Effector memory CD8-positive, alpha-beta T cell (primary cell): Measurements from ENCODE around the gene NFILZ.
A peak's percentile ranks its signal among the peaks of the same experiment; 100 is the strongest.

Source experiments
- ATAC-seq: fragments of 150-1000 bp; cut with Tn5 transposase; replicated peaks from 2 replicates; pipeline ENCODE4 v1.10.0; 2021; ENCODE audit warnings: mild to moderate bottlenecking, moderate library complexity
- DNase-seq, 3 experiments: peaks; one replicate each; pipeline ENCODE4 v3.0.0; 2021
- H3K27ac Mint-ChIP-seq, 2 donors: one replicate each; pipeline ENCODE4 v1.8.0; 2022; ENCODE audit warnings: mild to moderate bottlenecking in 2 of 2, mixed read lengths in 2 of 2, moderate library complexity in 2 of 2
- H3K27me3 Mint-ChIP-seq, 2 donors: one replicate each; pipeline ENCODE4 v1.8.0; 2022; ENCODE audit warnings: mixed read lengths in 2 of 2
- H3K36me3 Mint-ChIP-seq: one replicate; pipeline ENCODE4 v1.8.0; 2022; ENCODE audit warnings: mild to moderate bottlenecking, moderate library complexity, mixed read lengths; ENCODE audit not compliant: insufficient read depth
- H3K4me1 Mint-ChIP-seq, 2 donors: one replicate each; pipeline ENCODE4 v1.8.0; 2022; ENCODE audit warnings: low read depth in 2 of 2, mixed read lengths in 2 of 2
- H3K4me3 Mint-ChIP-seq, 2 donors: one replicate each; pipeline ENCODE4 v1.8.0; 2022; ENCODE audit warnings: mild to moderate bottlenecking in 2 of 2, mixed read lengths in 2 of 2, moderate library complexity in 2 of 2
- H3K9me3 Mint-ChIP-seq, 2 donors: one replicate each; pipeline ENCODE4 v1.8.0; 2022; ENCODE audit warnings: mixed read lengths in 2 of 2

The NFILZ gene

GRCh38 chr19:8663920-8664670 lies 33.7 kb downstream of the NFILZ start:
- H3K4me3 Mint-ChIP-seq: peak overlapping the region; percentile 54 to 64
- no peak for DNase-seq

GRCh38 chr19:8664671-8665057 lies 34.2 kb downstream of the NFILZ start:
- no peaks in the 10 kb centered on the region for H3K9me3 Mint-ChIP-seq
- peak overlapping the region; percentile 52 to 83 for H3K27ac Mint-ChIP-seq
- DNase-seq (no peak), ATAC-seq (no peak)
- no peaks in the 10 kb centered on the region for H3K27me3 Mint-ChIP-seq
- H3K36me3 Mint-ChIP-seq: peaks cover 6% of the 10 kb centered on the region
- H3K4me3 Mint-ChIP-seq: peak overlapping the region; percentile 17 to 54
- H3K4me1 Mint-ChIP-seq: peaks cover 32 to 47% of the 10 kb centered on the region in 2 donors

More at GRCh38 chr19:8663920-8664670, 33.7 kb downstream of the NFILZ start:
- Mint-ChIP-seq H3K36me3 (peaks cover 6% of the 10 kb centered on the region), H3K9me3 (no peaks in the 10 kb centered on the region), H3K4me1 (peaks cover 28 to 47% of the 10 kb centered on the region in 2 donors), H3K27me3 (no peaks in the 10 kb centered on the region), H3K27ac (peak overlapping the region; percentile 68 to 83)
- peak; percentile 58 for ATAC-seq

- H3K27me3 Mint-ChIP-seq: no peaks in the 10 kb centered on the region
- H3K36me3 Mint-ChIP-seq: peaks cover 6% of the 10 kb centered on the region
- peak overlapping the region; percentile 26 to 65 for H3K4me3 Mint-ChIP-seq
- peak overlapping the region; percentile 52 to 83 for H3K27ac Mint-ChIP-seq
- H3K9me3 Mint-ChIP-seq: no peaks in the 10 kb centered on the region
- DNase-seq (no peak), ATAC-seq (peak; percentile 46)
- H3K4me1 Mint-ChIP-seq: peaks cover 35 to 47% of the 10 kb centered on the region in 2 donors
Measured at GRCh38 chr19:8665468-8666213, 35.2 kb downstream of the NFILZ start.

GRCh38 chr19:8666814-8667405 lies 36.5 kb downstream of the NFILZ start:
- peak overlapping the region; percentile 26 to 65 for H3K4me3 Mint-ChIP-seq
- H3K27me3 Mint-ChIP-seq: no peaks in the 10 kb centered on the region
- peak overlapping the region; percentile 4 to 66 for H3K27ac Mint-ChIP-seq
- ATAC-seq (no peak), DNase-seq (no peak)
- H3K4me1 Mint-ChIP-seq: peaks cover 43 to 51% of the 10 kb centered on the region in 2 donors
- H3K36me3 Mint-ChIP-seq: no peaks in the 10 kb centered on the region
- H3K9me3 Mint-ChIP-seq: no peaks in the 10 kb centered on the region

- no peak for DNase-seq
- Mint-ChIP-seq H3K36me3 (no peaks in the 10 kb centered on the region), H3K9me3 (peaks cover 4 to 7% of the 10 kb centered on the region in 2 donors), H3K27me3 (peaks cover 0 to 6% of the 10 kb centered on the region in 2 donors), H3K4me1 (peaks cover 14 to 15% of the 10 kb centered on the region in 2 donors), H3K4me3 (no peak overlapping the region), H3K27ac (no peak overlapping the region)
- ATAC-seq: no peak
Measured at GRCh38 chr19:8673276-8673891, 43.0 kb downstream of the NFILZ start.

GRCh38 chr19:8675066-8675465 lies 44.6 kb downstream of the NFILZ start:
- DNase-seq: no peak
- Mint-ChIP-seq H3K9me3 (peaks cover 6 to 12% of the 10 kb centered on the region in 2 donors), H3K27me3 (peaks cover 0 to 9% of the 10 kb centered on the region in 2 donors), H3K27ac (no peak overlapping the region), H3K4me1 (peaks cover 10 to 12% of the 10 kb centered on the region in 2 donors), H3K4me3 (no peak overlapping the region), H3K36me3 (no peaks in the 10 kb centered on the region)
- no peak for ATAC-seq

GRCh38 chr19:8678244-8678807 lies 47.9 kb downstream of the NFILZ start:
- ATAC-seq (no peak), DNase-seq (no peak)
- H3K4me1 Mint-ChIP-seq: peaks cover 8% of the 10 kb centered on the region in 2 donors
- no peak overlapping the region for H3K27ac Mint-ChIP-seq
- H3K9me3 Mint-ChIP-seq: peaks cover 6 to 12% of the 10 kb centered on the region in 2 donors
- H3K27me3 Mint-ChIP-seq: peaks cover 0 to 9% of the 10 kb centered on the region in 2 donors
- H3K4me3 Mint-ChIP-seq: no peak overlapping the region
- no peaks in the 10 kb centered on the region for H3K36me3 Mint-ChIP-seq
